Muscle of leg (tissue), 11 donors: ENCODE measurements around the gene UNC5B. TPM values are rescaled to one million over a fixed set of nuclear protein-coding genes. Genes with fewer than 3 reads are reported as not detected.

Experiments
- DNase-seq: peaks from one replicate; pipeline ENCODE4 v3.0.0; 2013
- H3K27ac ChIP-seq: one replicate; pipeline ENCODE4 v1.5.1; 2013; ENCODE audit warnings: mild to moderate bottlenecking, low read length, control low read depth
- H3K27me3 ChIP-seq: one replicate; pipeline ENCODE4 v1.6.1; 2013; ENCODE audit warnings: low read length; ENCODE audit not compliant: control insufficient read depth, insufficient read depth
- H3K36me3 ChIP-seq: one replicate; pipeline ENCODE4 v1.6.1; 2013; ENCODE audit warnings: low read length; ENCODE audit not compliant: control insufficient read depth, insufficient read depth
- H3K4me1 ChIP-seq: one replicate; pipeline ENCODE4 v1.6.1; 2013; ENCODE audit warnings: low read length; ENCODE audit not compliant: control insufficient read depth, insufficient read depth
- H3K4me3 ChIP-seq: one replicate; pipeline ENCODE4 v1.5.1; 2013; ENCODE audit warnings: low read length, control low read depth
- H3K9me3 ChIP-seq: replicated peaks from 2 replicates; pipeline ENCODE4 v1.6.1; 2013; ENCODE audit warnings: low read depth, low read length; ENCODE audit not compliant: control insufficient read depth
- WGBS: methylation state at CpG from one replicate; pipeline ENCODE4 v1.1.5; 2013; ENCODE audit warnings: missing lambda C conversion rate; ENCODE audit not compliant: insufficient coverage; 5-methylcytosine and 5-hydroxymethylcytosine counted together
- polyA plus RNA-seq, 8 donors: library from polyadenylated mRNA; unstranded; fragments of 120-200 nt; gene quantifications; one replicate each; pipeline versions ENCODE4 v1.2.1 to v1.2.3, GENCODE V29; 2013; ENCODE audit warnings: inconsistent platforms in 1 of 8, low replicate concordance in 1 of 8; ENCODE audit not compliant: insufficient read length in 8 of 8, insufficient read depth in 1 of 8
- total RNA-seq: library from RNA; stranded (reverse); fragments of 120-200 nt; gene quantifications from one replicate; pipeline ENCODE4 v1.2.4, GENCODE V29; 2013

UNC5B gene
- total and polyA plus RNA-seq, 9 donors: 6.4 to 13.3 (median 11.9) TPM

- H3K36me3 ChIP-seq: no peaks in the 10 kb centered on the region
- peaks cover 39% of the 10 kb centered on the region for H3K27me3 ChIP-seq
- peaks cover 8% of the 10 kb centered on the region for H3K4me1 ChIP-seq
- H3K27ac ChIP-seq: no peak overlapping the region
- 70% methylated on average over 1 of the region's 1 CpG for WGBS
- H3K9me3 ChIP-seq: no peaks in the 10 kb centered on the region
- DNase-seq: no peak
- no peak overlapping the region for H3K4me3 ChIP-seq
Observed at GRCh38 chr10:71206911-71207310, 5.5 kb upstream of the UNC5B start.

GRCh38 chr10:71207578-71207977, 4.8 kb upstream of the UNC5B start:
- no peak overlapping the region for H3K27ac ChIP-seq
- H3K9me3 ChIP-seq: no peaks in the 10 kb centered on the region
- H3K4me1 ChIP-seq: peaks cover 11% of the 10 kb centered on the region
- peaks cover 40% of the 10 kb centered on the region for H3K27me3 ChIP-seq
- H3K36me3 ChIP-seq: no peaks in the 10 kb centered on the region
- DNase-seq: no peak
- no peak overlapping the region for H3K4me3 ChIP-seq

DNA sequence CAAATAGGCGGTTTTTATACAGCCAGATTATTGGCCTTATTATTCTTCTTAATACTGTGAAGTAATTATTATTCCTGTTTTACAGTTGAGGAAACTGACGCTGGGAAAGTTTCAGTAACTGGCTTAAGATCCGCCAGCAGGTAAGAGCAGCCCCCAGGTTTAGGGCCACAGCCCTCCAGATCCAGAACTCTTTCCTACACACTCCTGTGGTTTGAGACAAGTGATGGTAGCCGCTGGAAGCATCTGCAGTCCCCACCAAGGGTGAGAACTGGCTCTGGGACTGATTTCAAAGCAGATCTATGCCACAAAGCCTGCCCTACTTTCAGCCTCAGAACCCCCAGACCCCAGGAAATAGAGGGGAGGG, 3.0 kb upstream of the UNC5B start:
- Histone ChIP-seq H3K27me3 (peaks cover 51% of the 10 kb centered on the region), H3K4me1 (peaks cover 25% of the 10 kb centered on the region), H3K27ac (no peak overlapping the region), H3K36me3 (no peaks in the 10 kb centered on the region), H3K9me3 (no peaks in the 10 kb centered on the region), H3K4me3 (no peak overlapping the region)
- no peak for DNase-seq
- WGBS: no CpG with 5 or more reads among the region's 4 CpGs

DNA sequence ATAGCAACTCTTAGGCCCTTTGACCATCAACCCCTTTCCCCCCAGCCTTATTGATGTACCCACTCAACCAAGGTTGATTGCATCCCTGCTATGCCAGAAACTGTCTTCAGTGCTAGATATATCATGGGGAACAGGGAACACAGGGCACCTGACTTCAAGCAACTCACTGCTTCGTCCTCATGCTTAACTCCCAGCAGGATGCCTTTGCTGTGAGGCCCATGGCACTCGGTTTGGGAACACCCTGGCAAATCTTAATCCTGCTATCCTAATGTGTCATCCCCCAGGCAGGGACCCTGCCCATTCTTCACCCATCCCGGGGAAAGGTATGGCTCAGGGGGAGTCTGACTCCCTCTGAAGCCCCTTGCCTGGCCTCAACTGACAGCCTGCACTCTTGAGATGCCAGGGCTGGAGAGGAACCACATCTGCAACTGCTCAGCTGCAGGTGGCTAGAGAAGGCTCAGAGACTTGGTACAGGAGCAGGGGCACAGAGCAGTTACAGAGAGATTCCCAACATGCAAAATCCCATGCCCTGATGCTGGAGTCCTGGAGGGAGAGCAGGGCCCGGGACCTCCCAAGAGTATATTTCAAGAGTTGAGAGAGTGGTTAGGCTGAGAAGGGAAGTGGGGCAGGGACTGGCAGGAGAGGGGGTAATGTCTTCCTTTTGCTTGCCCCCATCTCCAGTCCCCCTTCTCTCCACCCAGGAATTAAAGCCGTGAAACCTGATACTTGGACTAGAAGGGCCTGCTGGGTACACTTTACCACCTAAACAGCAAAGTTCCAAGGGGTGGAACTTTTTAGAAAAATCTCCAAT, 2.4 kb upstream of the UNC5B start:
- Histone ChIP-seq H3K27me3 (peaks cover 57% of the 10 kb centered on the region), H3K36me3 (no peaks in the 10 kb centered on the region), H3K9me3 (no peaks in the 10 kb centered on the region), H3K4me1 (peaks cover 26% of the 10 kb centered on the region), H3K27ac (no peak overlapping the region), H3K4me3 (no peak overlapping the region)
- WGBS: 52% methylated on average over 2 of the region's 5 CpGs
- no peak for DNase-seq

DNA sequence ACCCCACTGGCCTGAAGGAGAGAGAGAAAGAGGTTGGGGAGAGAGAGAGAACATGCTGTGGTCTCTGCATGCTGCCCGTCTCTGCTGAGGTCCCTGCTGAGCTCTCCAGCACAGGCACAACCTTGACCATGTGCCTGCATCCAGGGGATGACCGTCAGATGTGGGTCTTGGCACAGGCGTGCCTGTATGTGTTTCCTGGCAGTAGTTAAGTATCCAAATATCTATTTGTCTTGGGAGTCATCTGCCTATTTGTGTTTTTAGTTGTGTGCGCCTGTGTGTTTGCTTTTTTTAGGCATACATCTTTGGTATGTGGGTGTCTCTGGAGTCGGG, 1.9 kb upstream of the UNC5B start:
- DNase-seq: no peak
- no peaks in the 10 kb centered on the region for H3K9me3 ChIP-seq
- WGBS: 37% methylated on average over 3 of the region's 5 CpGs
- H3K4me1 ChIP-seq: peaks cover 26% of the 10 kb centered on the region
- H3K36me3 ChIP-seq: no peaks in the 10 kb centered on the region
- H3K4me3 ChIP-seq: no peak overlapping the region
- H3K27me3 ChIP-seq: peaks cover 62% of the 10 kb centered on the region
- no peak overlapping the region for H3K27ac ChIP-seq

DNA sequence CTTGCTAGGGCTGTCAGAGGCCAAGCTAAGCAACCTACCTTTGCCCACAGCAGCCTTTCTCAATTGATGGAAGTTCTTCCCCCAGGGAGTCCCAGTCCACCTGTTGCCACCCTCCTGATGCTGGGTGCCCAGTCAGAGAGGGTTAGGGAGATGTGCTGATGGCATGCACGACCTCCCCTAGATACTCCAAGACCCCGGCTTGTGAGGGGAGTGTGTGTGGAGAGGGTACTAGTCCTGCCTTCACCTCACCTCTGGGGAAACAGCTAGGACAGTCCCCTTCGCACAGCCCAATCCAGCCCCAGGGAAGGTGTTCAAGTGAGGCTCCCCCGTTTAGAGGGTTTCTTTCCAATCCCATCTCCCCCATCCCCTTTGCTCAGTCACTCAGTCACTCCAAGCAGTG, 1.3 kb upstream of the UNC5B start:
- no peaks in the 10 kb centered on the region for H3K36me3 ChIP-seq
- 60% methylated on average over 1 of the region's 4 CpGs for WGBS
- no peak overlapping the region for H3K27ac ChIP-seq
- H3K4me3 ChIP-seq: no peak overlapping the region
- peaks cover 26% of the 10 kb centered on the region for H3K4me1 ChIP-seq
- no peak for DNase-seq
- peaks cover 68% of the 10 kb centered on the region for H3K27me3 ChIP-seq
- H3K9me3 ChIP-seq: no peaks in the 10 kb centered on the region

GRCh38 chr10:71211775-71212317, 524 bp upstream of the UNC5B start:
- H3K36me3 ChIP-seq: no peaks in the 10 kb centered on the region
- peaks cover 70% of the 10 kb centered on the region for H3K27me3 ChIP-seq
- WGBS: 7% methylated on average over 4 of the region's 7 CpGs
- H3K27ac ChIP-seq: peak overlapping the region; percentile 50
- DNase-seq: no peak
- H3K9me3 ChIP-seq: no peaks in the 10 kb centered on the region
- peak overlapping the region; percentile 37 for H3K4me3 ChIP-seq
- peaks cover 31% of the 10 kb centered on the region for H3K4me1 ChIP-seq

DNA sequence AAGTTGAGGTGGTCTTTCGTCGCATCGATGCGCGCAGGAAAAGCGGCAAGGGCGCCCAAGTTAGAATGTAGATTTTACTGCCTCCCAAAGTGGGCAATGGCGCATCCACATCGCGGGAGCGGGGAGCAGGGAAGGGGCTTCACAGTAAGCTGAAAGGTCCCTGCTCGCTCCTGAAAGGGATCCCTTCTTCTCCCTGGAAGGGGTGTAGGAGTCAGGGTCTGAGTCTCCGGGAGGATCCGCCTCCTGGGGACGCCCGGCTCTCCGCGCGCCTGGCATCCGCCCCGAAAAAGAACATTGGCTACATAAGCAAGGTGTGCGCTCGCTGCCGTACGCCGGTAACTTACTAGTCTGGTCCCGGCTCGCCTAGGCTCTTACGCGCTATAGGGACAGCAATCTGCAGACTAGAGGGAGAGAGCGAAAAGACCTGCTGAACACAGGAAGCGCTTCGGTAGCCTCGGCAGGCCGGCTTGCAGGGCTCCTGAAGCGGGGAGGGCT, 804 bp downstream of the UNC5B start:
- under 1% methylated on average over 33 of the region's 36 CpGs for WGBS
- H3K9me3 ChIP-seq: no peaks in the 10 kb centered on the region
- peak; percentile 84 for DNase-seq
- H3K4me1 ChIP-seq: peaks cover 43% of the 10 kb centered on the region
- H3K27me3 ChIP-seq: peaks cover 81% of the 10 kb centered on the region
- H3K36me3 ChIP-seq: no peaks in the 10 kb centered on the region
- H3K4me3 ChIP-seq: peak overlapping the region; percentile 55
- H3K27ac ChIP-seq: peak overlapping the region; percentile 55

- H3K36me3 ChIP-seq: no peaks in the 10 kb centered on the region
- no peaks in the 10 kb centered on the region for H3K9me3 ChIP-seq
- H3K27ac ChIP-seq: no peak overlapping the region
- H3K4me1 ChIP-seq: peaks cover 45% of the 10 kb centered on the region
- peak overlapping the region; percentile 55 for H3K4me3 ChIP-seq
- 2% methylated on average over 28 of the region's 33 CpGs for WGBS
- H3K27me3 ChIP-seq: peaks cover 88% of the 10 kb centered on the region
- peak; percentile 34 for DNase-seq
Observed at GRCh38 chr10:71213761-71214440, 1.5 kb downstream of the UNC5B start.
